Measurements from ENCODE around the gene GOSR2.

DNA sequence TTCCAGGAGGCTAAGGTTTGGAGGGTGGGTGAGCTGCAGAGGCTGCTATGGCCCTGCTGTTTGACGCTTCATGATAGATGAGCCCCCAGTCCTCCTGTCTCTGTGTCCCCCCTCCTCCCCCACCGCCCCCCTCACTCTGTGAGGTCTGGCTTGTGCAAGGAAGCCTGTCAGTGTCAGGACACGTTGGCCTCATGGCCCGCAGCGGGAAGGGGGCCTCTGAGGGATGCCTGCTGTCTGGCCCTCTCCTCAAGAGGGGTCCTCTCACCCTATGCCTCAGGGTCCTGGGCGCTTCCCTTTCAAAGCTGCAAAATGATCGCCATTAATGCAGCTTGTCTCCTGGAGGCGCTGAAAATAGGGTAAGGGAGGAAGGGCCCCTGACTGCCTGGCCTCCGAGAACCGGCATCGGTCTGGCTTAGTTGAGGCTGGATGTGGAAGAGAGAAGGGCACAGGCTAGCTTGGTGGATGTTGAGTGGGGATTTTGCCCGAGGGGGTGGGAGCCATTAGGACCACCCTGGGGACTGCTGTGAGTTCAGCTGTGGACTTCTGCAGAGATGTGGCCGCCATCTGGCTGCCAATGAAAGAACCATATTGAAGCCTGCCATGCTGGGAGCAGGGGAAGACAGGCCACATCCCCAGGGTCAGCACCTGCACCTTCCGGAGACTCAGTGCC lies 14.8 kb upstream of the GOSR2 start:
- TF ChIP-seq, protein P1, sequence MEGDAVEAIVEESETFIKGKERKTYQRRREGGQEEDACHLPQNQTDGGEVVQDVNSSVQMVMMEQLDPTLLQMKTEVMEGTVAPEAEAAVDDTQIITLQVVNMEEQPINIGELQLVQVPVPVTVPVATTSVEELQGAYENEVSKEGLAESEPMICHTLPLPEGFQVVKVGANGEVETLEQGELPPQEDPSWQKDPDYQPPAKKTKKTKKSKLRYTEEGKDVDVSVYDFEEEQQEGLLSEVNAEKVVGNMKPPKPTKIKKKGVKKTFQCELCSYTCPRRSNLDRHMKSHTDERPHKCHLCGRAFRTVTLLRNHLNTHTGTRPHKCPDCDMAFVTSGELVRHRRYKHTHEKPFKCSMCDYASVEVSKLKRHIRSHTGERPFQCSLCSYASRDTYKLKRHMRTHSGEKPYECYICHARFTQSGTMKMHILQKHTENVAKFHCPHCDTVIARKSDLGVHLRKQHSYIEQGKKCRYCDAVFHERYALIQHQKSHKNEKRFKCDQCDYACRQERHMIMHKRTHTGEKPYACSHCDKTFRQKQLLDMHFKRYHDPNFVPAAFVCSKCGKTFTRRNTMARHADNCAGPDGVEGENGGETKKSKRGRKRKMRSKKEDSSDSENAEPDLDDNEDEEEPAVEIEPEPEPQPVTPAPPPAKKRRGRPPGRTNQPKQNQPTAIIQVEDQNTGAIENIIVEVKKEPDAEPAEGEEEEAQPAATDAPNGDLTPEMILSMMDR (IDR thresholded peaks at IDR 0.05), result no peak
- TF ChIP-seq POLR2A (IDR thresholded peaks at IDR 0.05; ENCODE audit: low read depth), result no peak
- TF ChIP-seq EP300 (IDR thresholded peaks at IDR 0.05), result no peak
- TF ChIP-seq POLR2AphosphoS5 (IDR thresholded peaks at IDR 0.05), result no peak
